ENCODE measurements around the gene RHOB.
"Not testable (repeated sequence)": the region's sequence is repeated elsewhere in the genome, so short reads cannot be mapped to it uniquely, and the experiment has no call there.

RHOB gene

GRCh38 chr2:20476950-20477349 lies 30.1 kb downstream of the RHOB start:
- peak; percentile 23 for DNase-seq

GRCh38 chr2:20478961-20479360 lies 32.1 kb downstream of the RHOB start:
- no peak for DNase-seq

- DNase-seq, result no peak
Measured at GRCh38 chr2:20479835-20480234, 33.0 kb downstream of the RHOB start.

- DNase-seq, result no peak
Measured at GRCh38 chr2:20480913-20481312, 34.0 kb downstream of the RHOB start.

- no peak for DNase-seq
Measured at GRCh38 chr2:20481798-20482405, 35.0 kb downstream of the RHOB start.

- DNase-seq, result no peak
Measured at GRCh38 chr2:20482725-20483124, 35.9 kb downstream of the RHOB start.

- no peak for DNase-seq
Measured at GRCh38 chr2:20483194-20483895, 36.5 kb downstream of the RHOB start.

GRCh38 chr2:20484034-20484617 lies 37.3 kb downstream of the RHOB start:
- no peak for DNase-seq

- peak; percentile 26 for DNase-seq
Measured at GRCh38 chr2:20484810-20485611, 38.1 kb downstream of the RHOB start.

- peak; percentile 34 for DNase-seq
Measured at GRCh38 chr2:20485612-20486388, 38.9 kb downstream of the RHOB start.

- peak; percentile 28 for DNase-seq
Measured at GRCh38 chr2:20486571-20486970, 39.7 kb downstream of the RHOB start.

GRCh38 chr2:20487030-20487391 lies 40.1 kb downstream of the RHOB start:
- no peak for DNase-seq

GRCh38 chr2:20487392-20488174 lies 40.7 kb downstream of the RHOB start:
- peak; percentile 23 for DNase-seq

GRCh38 chr2:20488201-20488641 lies 41.3 kb downstream of the RHOB start:
- DNase-seq, result no peak

GRCh38 chr2:20488782-20489181 lies 41.9 kb downstream of the RHOB start:
- no peak for DNase-seq

GRCh38 chr2:20490300-20491181 lies 43.7 kb downstream of the RHOB start:
- no peak for DNase-seq

GRCh38 chr2:20491739-20492531 lies 45.1 kb downstream of the RHOB start:
- DNase-seq, result no peak

- DNase-seq, result not testable (repeated sequence)
Measured at GRCh38 chr2:20493095-20493494, 46.2 kb downstream of the RHOB start.

GRCh38 chr2:20494241-20494640 lies 47.4 kb downstream of the RHOB start:
- no peak for DNase-seq

Data from activated CD8-positive, alpha-beta memory T cell treated with anti-CD3 and anti-CD28 coated beads, Interleukin-2, amount 50 U/mL, for 48 hours (primary cell).